HG02840 (cell line): ENCODE data around the gene LMNTD2.
"Not testable (repeated sequence)": the region's sequence is repeated elsewhere in the genome, so short reads cannot be mapped to it uniquely, and the experiment has no call there.

Experiments used
- ATAC-seq: cut with Tn5 transposase; IDR thresholded peaks from one replicate; pipeline ENCODE4 v1.9.1; 2021; ENCODE audit warnings: mild to moderate bottlenecking, moderate library complexity, moderate number of reproducible peaks; ENCODE audit not compliant: unreplicated experiment, low FRiP score

The LMNTD2 gene

GRCh38 chr11:516918-517685 is 43.4 kb downstream of the LMNTD2 start:
- not testable (repeated sequence) for ATAC-seq

GRCh38 chr11:516400-516799 is 44.1 kb downstream of the LMNTD2 start:
- ATAC-seq: no peak

- ATAC-seq: no peak
Observed at GRCh38 chr11:515131-515530, 45.4 kb downstream of the LMNTD2 start.

- no peak for ATAC-seq
Observed at GRCh38 chr11:514606-515005, 45.9 kb downstream of the LMNTD2 start.

DNA sequence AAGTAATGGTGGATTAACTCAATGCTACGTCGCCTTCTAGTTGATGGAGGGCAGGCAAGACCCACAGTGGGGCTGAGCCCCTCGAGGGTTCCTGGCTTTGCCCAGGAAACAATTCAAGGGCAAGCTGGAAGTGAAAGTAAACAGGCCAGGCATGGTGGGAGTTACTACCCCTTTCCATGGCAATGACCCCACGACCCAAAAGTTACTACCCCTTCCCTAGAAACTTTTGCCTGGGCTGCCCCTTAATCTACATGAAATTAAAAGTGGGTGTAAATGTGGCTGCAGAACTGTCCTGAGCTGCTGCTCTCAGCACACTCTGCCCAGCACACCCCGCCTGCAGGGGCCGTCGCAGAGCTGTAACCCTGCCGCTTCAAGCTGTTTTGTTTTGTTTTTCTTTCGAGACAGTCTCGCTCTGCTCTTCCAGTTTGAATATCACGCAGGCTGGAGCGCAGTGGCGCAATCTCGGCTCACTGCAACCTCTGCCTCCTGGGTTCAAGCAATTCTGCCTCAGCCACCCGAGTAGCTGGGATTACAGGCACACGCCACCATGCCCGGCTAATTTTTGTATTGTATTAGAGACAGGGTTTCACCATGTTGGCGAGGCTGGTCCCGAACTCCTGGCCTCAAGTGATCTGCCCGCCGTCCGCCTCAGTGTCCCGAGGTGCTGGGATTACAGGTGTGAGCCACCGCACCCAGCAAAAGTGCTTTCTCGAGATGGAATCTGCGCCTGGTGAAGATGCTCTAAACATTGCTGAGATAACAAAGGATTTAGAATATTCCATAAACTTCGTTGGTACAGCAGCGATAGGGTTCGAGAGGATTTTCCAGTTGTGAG is 47.6 kb downstream of the LMNTD2 start:
- no peak for ATAC-seq

DNA sequence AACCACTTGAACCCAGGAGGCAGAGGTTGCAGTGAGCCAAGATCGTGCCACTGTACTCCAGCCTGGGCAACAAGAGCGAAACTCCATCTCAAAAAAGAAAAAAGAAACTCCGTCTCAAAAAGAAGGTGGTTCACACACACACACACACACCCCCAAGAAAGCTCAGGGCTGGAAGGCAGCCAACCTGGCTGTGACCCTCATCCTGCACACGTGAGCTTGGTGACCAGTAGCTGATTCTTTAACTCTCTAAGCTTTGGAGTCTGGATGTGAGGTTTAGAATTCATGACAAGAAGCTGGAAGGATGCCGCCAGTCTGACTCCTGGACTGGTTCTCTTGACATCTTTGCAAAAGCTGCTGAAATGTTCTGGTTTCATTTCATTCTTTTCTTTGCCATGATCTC is 51.6 kb downstream of the LMNTD2 start:
- ATAC-seq: no peak

- ATAC-seq: no peak
Observed at GRCh38 chr11:507727-508515, 52.6 kb downstream of the LMNTD2 start.

DNA sequence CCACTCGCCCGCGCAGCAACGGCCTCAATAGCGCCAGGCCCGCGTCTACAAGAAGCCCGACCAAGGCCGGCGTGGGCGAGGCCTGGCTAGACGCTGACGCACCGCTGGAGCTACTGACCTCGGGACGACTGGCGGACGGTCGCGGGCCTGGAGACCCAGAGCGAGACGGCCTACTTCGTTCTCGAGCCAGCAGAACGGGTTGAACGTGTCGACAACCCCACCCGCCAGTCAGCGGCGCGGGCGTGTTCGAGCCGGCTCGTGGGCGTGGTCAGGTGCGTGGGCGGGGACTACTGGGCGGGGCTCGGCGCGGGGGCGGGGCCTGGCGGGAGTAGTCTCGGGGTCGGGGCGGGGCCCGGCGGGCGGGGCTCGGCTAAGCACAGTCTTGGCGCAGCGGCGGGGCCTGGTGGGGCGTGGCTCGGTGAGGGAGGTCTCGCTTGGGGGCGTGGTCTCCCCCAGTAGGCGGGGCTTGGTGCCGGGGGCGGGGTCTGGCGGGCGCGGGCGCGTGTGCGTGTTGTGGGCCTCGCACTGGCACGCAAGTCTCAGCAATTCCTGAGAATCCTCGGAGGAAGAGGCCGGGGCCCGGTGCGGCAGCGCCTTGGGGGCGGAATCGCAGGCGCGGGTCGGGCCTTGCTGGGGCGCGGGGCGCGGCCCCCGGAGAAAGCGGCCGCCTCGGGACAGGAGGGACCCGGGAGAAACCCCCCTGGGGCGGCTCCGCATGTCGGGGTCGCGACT is 53.4 kb downstream of the LMNTD2 start, which contains the start of gene RNH1:
TSS of gene RNH1 (minus strand) at position 248 of the 732 bp plus-strand sequence. CDS start 5,080 bp downstream, outside the sequence.
- peak; percentile 43 for ATAC-seq

DNA sequence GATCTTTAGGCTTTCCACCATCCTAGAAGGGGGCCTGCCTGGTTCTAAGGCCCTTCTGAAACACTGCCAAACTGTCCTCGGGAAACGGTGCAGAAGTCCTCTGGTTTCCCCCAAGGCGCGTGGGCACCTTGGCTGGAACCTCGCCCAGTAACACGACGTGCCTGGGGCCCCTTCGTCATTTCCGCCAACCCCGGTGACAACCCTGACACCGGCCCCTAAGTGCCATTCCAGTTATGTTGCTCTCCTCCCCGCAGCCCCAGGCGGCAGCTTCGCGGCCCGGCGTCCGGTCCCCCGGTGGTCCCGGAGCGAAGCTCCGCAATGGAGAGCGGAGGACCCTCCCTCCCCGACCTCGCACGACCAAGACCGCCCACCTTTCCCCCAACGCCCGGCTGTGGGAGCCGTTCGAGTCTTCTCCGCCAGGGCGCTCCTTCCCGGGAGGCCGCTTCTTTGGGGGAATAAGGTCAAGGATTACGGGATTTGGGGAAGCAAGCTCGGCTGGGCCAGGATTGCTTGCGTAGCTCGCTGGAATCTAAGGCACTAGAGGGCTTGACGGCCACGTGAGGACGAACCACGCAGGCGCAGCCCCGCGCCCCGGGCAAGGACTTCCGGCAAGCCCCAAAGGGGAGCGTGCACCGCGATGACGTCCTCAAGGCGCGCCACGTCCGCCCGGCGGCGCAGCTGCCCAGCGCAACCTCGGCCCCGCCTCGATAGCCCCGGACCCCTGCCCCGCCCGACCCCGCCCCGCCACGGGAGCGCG is 54.1 kb downstream of the LMNTD2 start:
- ATAC-seq: peak; percentile 77

GRCh38 chr11:504994-505344 is 55.6 kb downstream of the LMNTD2 start:
- no peak for ATAC-seq
